ENCODE results near the gene STK35.

DNA sequence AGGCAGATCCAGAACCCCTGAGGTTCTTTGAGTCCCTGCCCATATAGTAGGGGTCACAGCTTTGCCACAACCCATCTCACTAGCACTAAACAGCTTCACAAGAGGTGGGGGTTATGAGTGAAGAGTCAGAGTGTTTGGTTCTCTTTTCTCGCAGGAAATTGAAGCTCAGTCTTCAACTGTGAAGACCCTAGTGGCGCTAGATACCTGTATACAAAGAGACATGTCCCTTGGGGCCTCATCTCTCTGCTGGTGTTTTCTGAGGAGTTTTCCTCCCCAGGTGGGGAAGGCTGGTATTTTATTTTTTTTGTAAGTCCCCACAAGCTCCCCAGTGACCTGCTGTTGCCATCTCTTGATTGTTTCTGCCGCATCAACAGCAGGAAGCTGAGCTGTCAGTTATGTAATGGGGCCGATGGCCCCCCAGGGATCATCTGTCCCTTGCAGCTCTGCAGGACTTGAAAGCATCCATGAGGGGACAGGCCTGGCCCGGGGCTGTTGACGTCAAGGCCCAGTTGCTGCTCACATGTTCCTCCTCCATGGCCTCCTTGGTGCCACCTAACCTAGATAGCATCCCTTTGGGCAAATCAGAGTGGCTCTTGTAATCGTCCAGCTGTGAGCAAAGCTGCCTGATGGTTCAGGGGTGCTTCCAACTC lies 23.1 kb downstream of the STK35 start:
- TF ChIP-seq POLR2AphosphoS5 (IDR thresholded peaks at IDR 0.05; ENCODE audit: low read depth) (no peak), CTCF (IDR thresholded peaks at IDR 0.05; ENCODE audit: insufficient read depth, low read length) (no peak), SPI1 (IDR thresholded peaks at IDR 0.05; ENCODE audit: borderline replicate concordance, low read depth) (no peak), GABPA (IDR thresholded peaks at IDR 0.05; ENCODE audit: low read depth) (no peak)
- TF ChIP-seq, protein P1, sequence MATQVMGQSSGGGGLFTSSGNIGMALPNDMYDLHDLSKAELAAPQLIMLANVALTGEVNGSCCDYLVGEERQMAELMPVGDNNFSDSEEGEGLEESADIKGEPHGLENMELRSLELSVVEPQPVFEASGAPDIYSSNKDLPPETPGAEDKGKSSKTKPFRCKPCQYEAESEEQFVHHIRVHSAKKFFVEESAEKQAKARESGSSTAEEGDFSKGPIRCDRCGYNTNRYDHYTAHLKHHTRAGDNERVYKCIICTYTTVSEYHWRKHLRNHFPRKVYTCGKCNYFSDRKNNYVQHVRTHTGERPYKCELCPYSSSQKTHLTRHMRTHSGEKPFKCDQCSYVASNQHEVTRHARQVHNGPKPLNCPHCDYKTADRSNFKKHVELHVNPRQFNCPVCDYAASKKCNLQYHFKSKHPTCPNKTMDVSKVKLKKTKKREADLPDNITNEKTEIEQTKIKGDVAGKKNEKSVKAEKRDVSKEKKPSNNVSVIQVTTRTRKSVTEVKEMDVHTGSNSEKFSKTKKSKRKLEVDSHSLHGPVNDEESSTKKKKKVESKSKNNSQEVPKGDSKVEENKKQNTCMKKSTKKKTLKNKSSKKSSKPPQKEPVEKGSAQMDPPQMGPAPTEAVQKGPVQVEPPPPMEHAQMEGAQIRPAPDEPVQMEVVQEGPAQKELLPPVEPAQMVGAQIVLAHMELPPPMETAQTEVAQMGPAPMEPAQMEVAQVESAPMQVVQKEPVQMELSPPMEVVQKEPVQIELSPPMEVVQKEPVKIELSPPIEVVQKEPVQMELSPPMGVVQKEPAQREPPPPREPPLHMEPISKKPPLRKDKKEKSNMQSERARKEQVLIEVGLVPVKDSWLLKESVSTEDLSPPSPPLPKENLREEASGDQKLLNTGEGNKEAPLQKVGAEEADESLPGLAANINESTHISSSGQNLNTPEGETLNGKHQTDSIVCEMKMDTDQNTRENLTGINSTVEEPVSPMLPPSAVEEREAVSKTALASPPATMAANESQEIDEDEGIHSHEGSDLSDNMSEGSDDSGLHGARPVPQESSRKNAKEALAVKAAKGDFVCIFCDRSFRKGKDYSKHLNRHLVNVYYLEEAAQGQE (IDR thresholded peaks at IDR 0.05; ENCODE audit: insufficient replicate concordance, low read depth) = no peak

Measured in HL-60 (cell line).